GM21529 (cell line): ENCODE data around the gene SCGB2B2.
"Not testable (repeated sequence)": the region's sequence is repeated elsewhere in the genome, so short reads cannot be mapped to it uniquely, and the experiment has no call there.

Experiments
- ATAC-seq: cut with Tn5 transposase; IDR thresholded peaks from one replicate; pipeline ENCODE4 v1.9.1; 2021; ENCODE audit not compliant: unreplicated experiment

SCGB2B2 gene

GRCh38 chr19:34669305-34669704, 7.7 kb downstream of the SCGB2B2 start:
- no peak for ATAC-seq

GRCh38 chr19:34668690-34669089, 8.3 kb downstream of the SCGB2B2 start:
- not testable (repeated sequence) for ATAC-seq

GRCh38 chr19:34668077-34668689, 8.8 kb downstream of the SCGB2B2 start:
- ATAC-seq, result not testable (repeated sequence)

GRCh38 chr19:34667349-34668076, 9.4 kb downstream of the SCGB2B2 start:
- no peak for ATAC-seq

DNA sequence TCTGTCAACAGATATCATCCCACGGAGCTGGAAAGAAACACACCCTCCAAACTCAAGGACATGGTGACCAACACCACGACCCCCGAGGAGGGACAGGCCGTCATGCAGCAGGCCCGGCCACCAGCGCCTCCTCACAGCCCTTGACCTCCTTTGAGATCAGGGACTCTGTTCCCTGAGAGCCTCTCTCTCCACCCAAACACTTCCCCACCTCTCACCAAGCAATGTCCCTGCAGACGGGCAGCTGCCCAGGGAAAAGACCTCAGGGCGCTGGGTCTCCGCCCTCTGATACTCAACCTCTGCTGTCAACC, 10.0 kb downstream of the SCGB2B2 start:
- ATAC-seq, result no peak

DNA sequence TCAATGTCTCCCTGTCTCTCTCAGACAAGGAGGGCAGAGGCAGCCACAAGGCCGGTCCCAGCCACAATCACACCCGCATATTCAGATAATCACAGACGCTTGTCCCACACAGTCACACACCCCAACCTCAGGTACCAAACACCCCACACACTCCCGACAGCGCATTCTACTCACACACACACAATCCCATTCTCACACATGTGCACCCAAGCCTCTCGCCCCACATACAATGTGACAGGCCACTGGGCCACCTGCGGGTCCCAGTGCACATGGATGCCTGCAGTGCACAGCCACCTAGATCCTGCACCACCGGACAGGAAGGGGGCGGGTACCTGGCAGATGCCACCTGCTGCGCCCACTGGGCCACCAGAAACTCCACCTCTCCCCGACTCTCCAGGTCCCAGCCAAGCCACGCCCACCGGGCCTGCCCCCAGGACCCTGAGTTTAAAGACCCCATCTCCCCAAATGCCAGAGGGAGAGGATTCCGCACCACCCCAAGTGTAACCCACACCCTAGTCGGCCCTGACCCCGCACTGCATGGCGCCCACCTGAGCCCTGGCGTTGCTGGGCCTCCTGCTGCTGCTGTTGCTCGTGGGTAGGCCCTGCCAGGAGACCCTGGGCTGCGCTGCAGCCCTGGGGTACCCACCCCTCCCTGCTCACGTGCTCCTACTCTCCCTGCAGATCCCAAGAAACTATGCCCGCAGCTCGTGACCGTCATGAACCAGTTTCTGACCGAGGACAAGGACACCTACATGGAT, 10.6 kb downstream of the SCGB2B2 start:
- no peak for ATAC-seq

GRCh38 chr19:34665275-34665674, 11.7 kb downstream of the SCGB2B2 start:
- not testable (repeated sequence) for ATAC-seq

- ATAC-seq, result no peak
These were observed 12.1 kb downstream of the SCGB2B2 start for GRCh38 chr19:34664870-34665269.

- no peak for ATAC-seq
These were observed 12.8 kb downstream of the SCGB2B2 start for GRCh38 chr19:34664168-34664567.

- ATAC-seq, result no peak
These were observed 14.0 kb downstream of the SCGB2B2 start for GRCh38 chr19:34662919-34663318.

GRCh38 chr19:34661357-34661756, 15.6 kb downstream of the SCGB2B2 start:
- no peak for ATAC-seq

DNA sequence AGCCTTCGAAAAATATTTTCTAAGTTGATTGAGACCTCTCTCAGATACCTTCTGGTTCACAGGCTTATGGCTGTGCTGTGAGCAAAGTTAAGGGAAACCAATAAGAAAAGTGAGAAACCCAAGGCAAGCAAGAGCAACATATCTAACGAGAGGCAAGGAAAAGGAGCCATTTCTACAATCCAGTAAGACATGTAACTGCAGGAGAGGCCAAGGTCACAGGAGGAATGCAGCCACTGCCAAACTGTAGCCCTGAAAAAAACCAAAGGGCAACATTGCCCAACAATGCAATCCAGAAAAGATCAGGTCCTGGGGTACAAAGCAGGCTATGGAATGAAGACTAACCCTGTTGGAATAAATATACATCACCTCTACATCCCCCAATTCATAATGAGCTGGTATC, 21.3 kb downstream of the SCGB2B2 start:
- ATAC-seq, result no peak

DNA sequence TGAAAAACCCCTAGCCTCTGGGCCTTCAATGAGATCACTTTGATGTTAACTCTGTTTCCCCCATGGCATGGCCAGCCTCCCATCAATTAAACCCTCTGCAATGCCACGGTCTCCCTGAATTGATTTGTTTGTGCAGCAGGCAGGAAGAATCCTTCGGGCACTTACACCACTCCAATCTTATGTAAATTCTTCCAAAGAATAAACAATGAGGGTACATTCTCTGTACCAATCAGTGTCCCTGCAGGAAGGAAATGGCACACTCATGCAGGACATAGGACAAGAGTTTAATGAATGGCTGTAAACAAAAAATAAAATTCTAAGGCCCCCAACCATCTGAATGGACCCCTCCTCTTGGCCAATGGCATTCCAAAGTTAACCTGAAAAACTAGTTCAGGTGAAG, 22.2 kb downstream of the SCGB2B2 start:
- no peak for ATAC-seq

DNA sequence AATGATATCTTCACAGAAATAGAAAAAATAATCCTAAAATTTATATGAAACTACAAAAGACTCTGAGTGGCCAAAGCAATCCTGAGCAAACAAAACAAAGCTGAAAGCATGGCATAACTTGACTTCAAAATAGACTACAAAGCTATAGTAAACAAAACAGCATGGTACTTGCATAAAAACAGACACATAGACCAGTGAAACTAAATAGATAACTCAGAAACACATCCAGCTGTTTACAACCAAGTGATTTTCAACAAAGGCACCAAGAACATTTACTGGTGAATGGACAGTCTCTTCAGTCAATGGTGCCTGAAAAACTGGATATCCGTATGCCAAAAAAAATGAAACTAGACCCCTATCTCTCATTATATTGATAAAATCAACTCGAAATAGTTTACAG, 25.2 kb downstream of the SCGB2B2 start:
- no peak for ATAC-seq

- ATAC-seq, result no peak
These were observed 26.9 kb downstream of the SCGB2B2 start for GRCh38 chr19:34649886-34650543.

GRCh38 chr19:34645551-34645950, 31.4 kb downstream of the SCGB2B2 start:
- ATAC-seq, result no peak

- no peak for ATAC-seq
These were observed 31.9 kb downstream of the SCGB2B2 start for GRCh38 chr19:34644991-34645461.

DNA sequence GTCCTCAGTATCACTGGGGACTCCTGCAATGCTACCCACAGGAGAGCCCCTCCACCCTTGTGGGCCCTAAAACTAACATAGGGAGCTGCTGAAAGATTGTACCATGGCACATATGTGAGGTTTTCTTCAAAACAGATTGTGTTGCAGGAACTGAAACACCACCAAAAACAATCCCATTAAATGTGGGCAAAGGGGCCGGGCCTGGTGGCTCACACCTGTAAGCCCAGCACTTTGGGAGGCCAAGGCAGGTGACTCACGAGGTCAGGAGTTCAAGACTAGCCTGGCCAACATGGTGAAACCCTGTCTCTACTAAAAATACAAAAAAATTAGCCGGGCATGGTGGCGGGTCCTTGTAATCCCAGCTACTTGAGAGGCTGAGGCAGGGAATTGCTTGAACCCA, 34.7 kb downstream of the SCGB2B2 start:
- ATAC-seq, result no peak

- ATAC-seq, result no peak
These were observed 37.4 kb downstream of the SCGB2B2 start for GRCh38 chr19:34639491-34640085.

DNA sequence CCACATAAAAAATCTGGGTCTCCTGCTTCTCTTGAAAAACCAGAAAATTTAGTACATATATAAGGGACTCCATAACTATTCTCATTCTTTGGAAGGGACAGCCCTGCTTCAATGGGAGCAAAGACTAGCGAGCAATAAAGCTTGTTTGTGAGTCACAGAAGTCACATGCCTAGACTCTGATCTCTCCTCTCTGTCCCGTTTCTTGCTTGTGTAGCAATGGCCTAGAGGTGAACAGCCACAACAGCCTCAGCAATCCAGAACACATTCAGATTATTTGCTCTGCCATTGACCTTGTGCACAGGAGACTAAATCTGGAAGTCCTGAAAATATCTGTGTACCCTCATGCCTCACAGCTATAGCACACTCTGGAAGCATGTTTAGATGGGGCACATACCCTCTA, 43.2 kb downstream of the SCGB2B2 start:
- ATAC-seq, result no peak
